Endothelial cell (in vitro differentiated cells): Measurements from ENCODE around the gene TEC. TPM values are rescaled to one million over a fixed set of nuclear protein-coding genes. Genes with fewer than 3 reads are reported as not detected.
"Not testable (repeated sequence)": the region's sequence is repeated elsewhere in the genome, so short reads cannot be mapped to it uniquely, and the experiment has no call there.

Experiments
- DNase-seq: peaks from one replicate; pipeline ENCODE4 v3.0.0; 2021; ENCODE audit warnings: low spot score
- H3K27ac Mint-ChIP-seq: one replicate; pipeline ENCODE4 v1.8.0; 2021; ENCODE audit warnings: mixed read lengths, inconsistent platforms; ENCODE audit not compliant: unreplicated experiment
- H3K27me3 Mint-ChIP-seq: one replicate; pipeline ENCODE4 v1.8.0; 2021; ENCODE audit warnings: mild to moderate bottlenecking, moderate library complexity, mixed read lengths, inconsistent platforms; ENCODE audit not compliant: unreplicated experiment
- H3K36me3 Mint-ChIP-seq: one replicate; pipeline ENCODE4 v1.8.0; 2021; ENCODE audit warnings: mild to moderate bottlenecking, low read depth, mixed read lengths, inconsistent platforms; ENCODE audit not compliant: unreplicated experiment
- H3K4me1 Mint-ChIP-seq: one replicate; pipeline ENCODE4 v1.8.0; 2021; ENCODE audit warnings: mild to moderate bottlenecking, mixed read lengths, inconsistent platforms; ENCODE audit not compliant: unreplicated experiment
- H3K4me3 Mint-ChIP-seq: one replicate; pipeline ENCODE4 v1.8.0; 2021; ENCODE audit warnings: mild to moderate bottlenecking, mixed read lengths, inconsistent platforms; ENCODE audit not compliant: unreplicated experiment
- H3K9me3 Mint-ChIP-seq: one replicate; pipeline ENCODE4 v1.8.0; 2021; ENCODE audit warnings: mixed read lengths, inconsistent platforms; ENCODE audit not compliant: unreplicated experiment
- CTCF ChIP-seq: fragments of 200-600 bp; sonication (generic); IDR thresholded peaks from one replicate; pipeline ENCODE4 v1.5.0; 2021; ENCODE audit warnings: antibody characterized with exemption; ENCODE audit not compliant: unreplicated experiment
- total RNA-seq: library from RNA; stranded (reverse); fragmentation: NEBNext Ultra II Directional; extraction: Animal tissue kit (Norgen Biotek cat#: 25700); gene quantifications from one replicate; pipeline ENCODE4 v1.2.1, GENCODE V29; 2021; ENCODE audit not compliant: unreplicated experiment

Gene TEC
- total RNA-seq, 1 donor from 2014 or later = 1.9 TPM

GRCh38 chr4:48224606-48225005 is 45.0 kb downstream of the TEC start:
- TF ChIP-seq CTCF = no peak
- no peak for DNase-seq
- H3K36me3 Mint-ChIP-seq = no peaks in the 10 kb centered on the region
- no peaks in the 10 kb centered on the region for H3K27me3 Mint-ChIP-seq
- H3K9me3 Mint-ChIP-seq = no peaks in the 10 kb centered on the region
- H3K4me3 Mint-ChIP-seq = no peak overlapping the region
- H3K4me1 Mint-ChIP-seq = peaks cover 4% of the 10 kb centered on the region
- no peak overlapping the region for H3K27ac Mint-ChIP-seq

- DNase-seq = no peak
- Mint-ChIP-seq H3K36me3 (no peaks in the 10 kb centered on the region), H3K4me1 (peaks cover 4% of the 10 kb centered on the region)
Measured at GRCh38 chr4:48223633-48224295, 45.9 kb downstream of the TEC start.

GRCh38 chr4:48222491-48222890 is 47.1 kb downstream of the TEC start:
- TF ChIP-seq CTCF = no peak
- Mint-ChIP-seq H3K9me3 (no peaks in the 10 kb centered on the region), H3K36me3 (no peaks in the 10 kb centered on the region), H3K27me3 (no peaks in the 10 kb centered on the region), H3K4me3 (no peak overlapping the region), H3K27ac (no peak overlapping the region), H3K4me1 (peaks cover 4% of the 10 kb centered on the region)
- no peak for DNase-seq

More at GRCh38 chr4:48223633-48224295, 45.9 kb downstream of the TEC start:
- no peak for TF ChIP-seq CTCF
- Mint-ChIP-seq H3K27me3 (no peaks in the 10 kb centered on the region), H3K9me3 (no peaks in the 10 kb centered on the region), H3K4me3 (no peak overlapping the region), H3K27ac (no peak overlapping the region)

- DNase-seq, H3K4me1 Mint-ChIP-seq, H3K27me3 Mint-ChIP-seq, H3K9me3 Mint-ChIP-seq, H3K4me3 Mint-ChIP-seq, H3K36me3 Mint-ChIP-seq, H3K27ac Mint-ChIP-seq: not testable (repeated sequence)
Measured at GRCh38 chr4:48219430-48219829, 50.2 kb downstream of the TEC start.

- H3K27ac Mint-ChIP-seq = no peak overlapping the region
- H3K4me3 Mint-ChIP-seq = no peak overlapping the region
- no peak for DNase-seq
- TF ChIP-seq CTCF = no peak
- H3K36me3 Mint-ChIP-seq = no peaks in the 10 kb centered on the region
- peaks cover 10% of the 10 kb centered on the region for H3K4me1 Mint-ChIP-seq
- peaks cover 5% of the 10 kb centered on the region for H3K9me3 Mint-ChIP-seq
- no peaks in the 10 kb centered on the region for H3K27me3 Mint-ChIP-seq
Measured at GRCh38 chr4:48216563-48216962, 53.1 kb downstream of the TEC start.
